Muscle layer of duodenum (tissue), 2 donors: ENCODE results near the gene LRRK2.
"Not testable (repeated sequence)": the region's sequence is repeated elsewhere in the genome, so short reads cannot be mapped to it uniquely, and the experiment has no call there.

Experiments used
- H3K27ac ChIP-seq: one replicate; pipeline ENCODE4 v1.7.0; 2013; ENCODE audit warnings: mild to moderate bottlenecking, low read length
- H3K27me3 ChIP-seq: one replicate; pipeline ENCODE4 v1.7.0; 2013; ENCODE audit warnings: low read depth, mild to moderate bottlenecking, control low read depth, low read length
- H3K36me3 ChIP-seq, 2 donors: one replicate each; pipeline ENCODE4 v1.7.0; 2013; ENCODE audit warnings: low read length in 2 of 2, control low read depth in 1 of 2, mild to moderate bottlenecking in 1 of 2; ENCODE audit not compliant: insufficient read depth in 2 of 2, control insufficient read depth in 1 of 2
- H3K4me1 ChIP-seq, 2 donors: one replicate each; pipeline ENCODE4 v1.7.0; 2013; ENCODE audit warnings: low read length in 2 of 2, mild to moderate bottlenecking in 2 of 2, control low read depth in 1 of 2, moderate library complexity in 1 of 2; ENCODE audit not compliant: insufficient read depth in 2 of 2, control insufficient read depth in 1 of 2
- H3K4me3 ChIP-seq, 2 donors: one replicate each; pipeline ENCODE4 v1.7.0; 2013; ENCODE audit warnings: low read length in 2 of 2, low read depth in 1 of 2, mild to moderate bottlenecking in 1 of 2
- H3K9me3 ChIP-seq, 2 donors: one replicate each; pipeline ENCODE4 v1.7.0; 2013; ENCODE audit warnings: low read length in 2 of 2, control low read depth in 1 of 2, mild to moderate bottlenecking in 1 of 2; ENCODE audit not compliant: control insufficient read depth in 1 of 2
- donor health status: healthy.

LRRK2 gene

DNA sequence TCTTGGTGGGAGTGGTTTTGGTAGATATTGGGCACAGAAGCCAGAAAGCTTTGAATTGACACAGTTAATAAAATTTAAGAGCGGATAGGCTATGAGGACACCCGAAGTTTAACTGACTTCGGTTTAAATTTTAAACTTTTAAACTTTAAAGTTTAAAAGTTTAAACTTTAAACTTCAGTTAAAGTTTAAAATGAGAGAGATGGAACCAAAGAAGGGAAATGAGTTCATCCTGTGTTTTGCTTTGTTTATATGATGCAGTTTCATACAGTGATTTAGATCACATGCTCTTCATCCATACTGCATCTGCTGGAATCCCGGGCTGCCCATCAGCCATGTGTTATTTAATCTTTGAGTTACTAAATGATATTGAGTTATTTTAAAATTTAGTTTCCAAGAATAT lies 27.2 kb upstream of the LRRK2 start:
- no peaks in the 10 kb centered on the region for H3K27me3 ChIP-seq
- H3K4me1 ChIP-seq, result no peaks in the 10 kb centered on the region
- H3K27ac ChIP-seq, result no peak overlapping the region
- no peaks in the 10 kb centered on the region for H3K9me3 ChIP-seq
- no peak overlapping the region for H3K4me3 ChIP-seq
- no peaks in the 10 kb centered on the region for H3K36me3 ChIP-seq

DNA sequence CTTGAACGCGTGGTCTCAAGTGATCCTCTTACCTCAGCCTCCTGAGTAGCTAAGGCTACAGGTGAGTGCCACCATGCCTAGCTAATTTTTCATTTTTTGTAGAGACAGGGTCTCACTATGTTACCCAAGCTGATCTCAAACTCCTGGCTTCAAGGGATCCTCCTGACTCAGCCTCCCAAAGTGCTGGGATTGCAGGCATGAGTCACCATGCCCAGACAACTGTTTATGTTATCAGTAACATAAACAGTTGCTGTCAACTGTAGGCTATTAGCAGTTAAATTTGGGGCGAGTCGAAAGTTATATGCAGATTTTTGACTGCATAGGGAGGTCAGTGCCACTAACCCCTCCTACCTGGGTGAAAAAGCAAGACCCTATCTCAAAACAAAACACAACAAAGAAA lies 26.2 kb upstream of the LRRK2 start:
- H3K4me3 ChIP-seq, result no peak overlapping the region
- H3K36me3 ChIP-seq, result no peaks in the 10 kb centered on the region
- no peak overlapping the region for H3K27ac ChIP-seq
- no peaks in the 10 kb centered on the region for H3K27me3 ChIP-seq
- H3K4me1 ChIP-seq, result no peaks in the 10 kb centered on the region
- no peaks in the 10 kb centered on the region for H3K9me3 ChIP-seq

DNA sequence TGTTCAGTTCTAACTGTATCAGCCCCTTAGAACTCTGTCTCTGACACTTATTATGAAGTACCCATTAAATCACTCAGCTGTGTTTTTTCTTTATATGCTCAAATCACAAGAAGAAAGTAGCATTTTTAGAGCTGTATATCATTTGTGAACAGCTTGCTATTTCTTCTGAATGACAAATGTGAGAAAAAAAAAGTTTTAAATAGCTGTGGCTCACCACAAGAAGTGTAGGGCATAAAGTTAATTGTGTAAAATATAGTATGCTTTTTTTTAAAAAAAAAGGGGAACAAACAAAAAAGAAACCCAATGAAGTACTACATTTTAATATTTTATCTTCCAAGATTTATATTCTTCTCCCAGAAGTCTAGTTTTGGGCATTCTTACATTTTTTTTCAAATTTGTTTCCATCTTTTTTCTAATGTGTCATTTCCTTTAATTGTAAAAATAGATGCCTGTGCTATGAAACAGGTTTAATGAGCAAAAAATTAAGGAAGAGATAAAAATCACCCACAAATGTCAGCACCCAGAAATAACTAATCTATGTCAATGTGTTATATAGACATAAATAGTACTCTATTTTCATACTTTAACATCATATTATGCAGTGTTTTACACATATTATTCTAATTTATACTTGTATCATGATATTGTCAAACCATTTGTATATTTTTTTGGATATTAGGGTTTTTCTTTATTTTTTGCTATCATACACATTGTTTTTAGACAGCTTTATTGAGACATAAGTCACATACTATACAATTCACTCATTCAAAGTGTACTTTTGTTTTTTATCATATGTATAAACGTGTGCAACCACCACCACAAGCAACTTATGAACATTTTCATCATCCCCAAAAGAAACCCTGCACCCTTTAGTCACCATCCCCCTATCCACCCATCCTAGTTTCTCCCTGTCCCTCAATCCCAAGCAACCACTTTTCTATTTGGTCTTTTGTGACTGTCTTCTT lies 22.4 kb upstream of the LRRK2 start:
- no peaks in the 10 kb centered on the region for H3K9me3 ChIP-seq
- H3K4me1 ChIP-seq, result no peaks in the 10 kb centered on the region
- H3K36me3 ChIP-seq, result no peaks in the 10 kb centered on the region
- H3K27me3 ChIP-seq, result no peaks in the 10 kb centered on the region
- no peak overlapping the region for H3K27ac ChIP-seq
- H3K4me3 ChIP-seq, result no peak overlapping the region

DNA sequence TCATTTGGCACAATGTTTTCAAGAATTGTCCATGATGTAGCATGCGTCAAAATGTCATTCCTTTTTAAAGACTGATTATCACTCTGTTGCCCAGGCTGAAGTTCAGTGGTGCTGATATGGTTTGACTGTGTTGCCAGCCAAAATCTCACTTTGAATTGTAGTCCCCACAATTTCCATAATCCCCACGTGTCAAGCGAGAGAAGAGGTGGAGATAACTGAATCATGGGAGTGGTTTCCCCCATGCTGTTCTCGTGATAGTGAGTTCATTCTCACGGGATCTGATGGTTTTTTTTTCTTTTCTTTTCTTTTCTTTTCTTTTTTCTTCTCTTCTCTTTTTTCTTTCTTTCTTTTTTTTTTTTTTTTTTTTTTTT lies 21.8 kb upstream of the LRRK2 start:
- Histone ChIP-seq H3K27me3 (no peaks in the 10 kb centered on the region), H3K36me3 (no peaks in the 10 kb centered on the region)

DNA sequence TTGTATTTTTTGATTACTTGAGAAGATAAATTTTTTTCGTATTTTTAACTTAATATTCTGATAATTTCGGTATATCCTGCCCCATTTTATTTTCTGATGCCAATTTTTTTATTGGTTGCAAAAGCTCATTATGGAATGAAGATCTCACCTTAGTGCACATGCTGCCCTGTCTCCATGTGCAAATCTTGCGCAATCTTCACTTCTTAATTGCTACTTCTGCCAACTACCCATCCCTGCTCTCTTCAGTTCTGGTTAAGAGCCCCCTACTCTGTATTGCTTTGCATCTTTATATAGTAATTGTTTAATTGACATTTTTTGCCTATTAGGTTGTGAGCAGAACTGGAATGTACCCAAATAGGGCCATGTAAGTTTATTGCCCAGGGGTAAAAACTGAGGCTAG lies 20.5 kb upstream of the LRRK2 start:
- Histone ChIP-seq H3K36me3 (no peaks in the 10 kb centered on the region), H3K27ac (no peak overlapping the region), H3K4me1 (no peaks in the 10 kb centered on the region), H3K27me3 (no peaks in the 10 kb centered on the region), H3K9me3 (no peaks in the 10 kb centered on the region), H3K4me3 (no peak overlapping the region)

More for the DNA sequence above, 21.8 kb upstream of the LRRK2 start:
- no peaks in the 10 kb centered on the region for H3K4me1 ChIP-seq
- no peak overlapping the region for H3K4me3 ChIP-seq
- no peak overlapping the region for H3K27ac ChIP-seq
- no peaks in the 10 kb centered on the region for H3K9me3 ChIP-seq

DNA sequence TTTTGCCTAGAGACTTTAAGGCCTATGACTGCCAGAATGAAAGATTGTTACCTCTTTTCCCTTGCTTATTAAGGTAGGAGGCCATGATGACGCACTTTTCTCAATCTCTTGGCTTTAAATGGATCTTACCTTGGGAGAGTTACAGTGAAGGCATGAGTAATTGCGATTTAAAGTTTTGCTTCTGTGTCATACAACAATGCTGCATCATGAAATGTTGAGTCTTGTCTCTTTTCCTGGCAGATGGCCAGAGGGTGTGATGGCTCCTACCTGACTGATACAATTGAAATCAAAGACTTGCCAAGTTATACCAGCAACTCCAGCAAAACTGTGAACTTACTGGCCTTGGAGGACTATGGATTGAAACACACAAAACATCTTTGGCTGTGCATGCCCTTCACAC lies 17.2 kb upstream of the LRRK2 start:
- H3K27me3 ChIP-seq, result no peaks in the 10 kb centered on the region
- no peak overlapping the region for H3K4me3 ChIP-seq
- H3K36me3 ChIP-seq, result no peaks in the 10 kb centered on the region
- no peak overlapping the region for H3K27ac ChIP-seq
- no peaks in the 10 kb centered on the region for H3K9me3 ChIP-seq
- H3K4me1 ChIP-seq, result no peaks in the 10 kb centered on the region

DNA sequence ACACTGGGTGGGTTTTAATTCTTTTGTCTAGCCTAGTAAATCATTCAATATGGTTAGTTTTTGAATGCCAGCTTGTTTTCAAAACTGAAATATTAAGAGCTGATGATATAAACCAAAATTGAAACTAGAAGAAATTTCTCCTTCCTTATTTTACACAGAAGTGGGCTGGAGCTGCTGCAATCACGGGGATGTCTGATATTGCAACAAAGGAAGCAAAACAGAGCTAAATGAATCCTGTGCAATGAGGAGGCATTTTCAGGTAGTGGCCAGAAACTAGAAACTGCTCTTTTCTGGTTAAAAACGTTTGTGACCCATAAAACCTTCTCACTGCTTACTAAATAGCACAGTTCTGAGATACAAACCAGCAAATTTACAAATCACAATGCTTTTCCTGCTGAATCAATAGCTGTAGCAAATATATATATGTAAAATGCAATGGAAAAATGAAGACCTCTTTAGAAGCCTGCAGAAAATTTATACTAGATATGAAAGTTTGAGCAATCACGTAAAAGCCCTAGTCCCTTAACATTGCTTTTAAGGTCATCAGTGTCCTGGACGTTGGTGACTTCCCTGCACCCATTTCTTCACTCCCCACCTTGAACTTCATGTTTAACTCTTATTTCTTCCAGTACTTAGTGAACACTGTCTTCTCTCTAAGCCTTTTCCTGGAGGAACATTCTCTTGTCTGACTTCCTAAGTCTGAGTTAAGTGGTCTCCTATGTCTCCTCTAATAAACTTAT lies 15.9 kb upstream of the LRRK2 start:
- Histone ChIP-seq H3K9me3 (no peaks in the 10 kb centered on the region), H3K27ac (no peak overlapping the region), H3K4me1 (no peaks in the 10 kb centered on the region), H3K27me3 (no peaks in the 10 kb centered on the region), H3K4me3 (no peak overlapping the region), H3K36me3 (no peaks in the 10 kb centered on the region)

DNA sequence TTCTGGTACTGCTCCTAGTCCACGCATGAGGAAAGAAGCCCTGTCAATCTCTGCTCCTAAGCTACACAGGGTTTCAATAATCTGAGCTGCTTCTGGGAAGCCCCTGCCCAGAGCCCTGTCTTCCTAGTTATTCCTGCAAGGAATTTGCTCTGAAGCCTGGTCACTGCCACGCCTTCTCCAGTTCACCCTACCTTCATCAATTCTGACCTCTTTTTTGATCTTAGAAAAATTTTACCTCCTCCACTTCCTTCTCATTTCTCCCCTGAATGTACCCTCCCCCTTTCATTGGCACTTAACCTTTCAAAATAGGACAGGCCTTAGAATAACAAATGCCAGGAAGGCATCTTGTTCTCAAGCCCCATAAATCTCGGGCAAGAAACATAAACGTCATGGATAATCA lies 14.9 kb upstream of the LRRK2 start:
- Histone ChIP-seq H3K9me3 (no peaks in the 10 kb centered on the region), H3K4me3 (no peak overlapping the region), H3K27me3 (no peaks in the 10 kb centered on the region), H3K27ac (no peak overlapping the region), H3K4me1 (no peaks in the 10 kb centered on the region), H3K36me3 (no peaks in the 10 kb centered on the region)

DNA sequence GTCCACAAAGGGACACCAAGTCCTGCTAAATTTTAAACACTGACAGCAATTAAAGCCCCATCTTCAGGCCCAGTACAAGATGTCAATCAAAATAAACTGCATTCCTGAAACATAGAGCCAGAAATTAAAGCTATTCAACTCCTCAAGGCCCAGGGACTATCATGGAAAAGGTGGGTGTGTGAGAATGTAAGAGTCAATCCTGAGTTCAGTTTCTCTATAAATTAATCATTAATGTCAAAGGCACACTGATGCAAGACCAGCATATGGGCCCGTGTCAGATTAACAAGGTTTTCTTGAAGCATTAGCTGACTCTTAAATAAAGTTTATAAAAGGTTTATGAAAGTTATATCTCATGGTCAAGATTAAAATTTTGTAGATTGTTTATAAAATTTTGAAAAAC lies 13.6 kb upstream of the LRRK2 start:
- H3K36me3 ChIP-seq, H3K4me3 ChIP-seq, H3K27me3 ChIP-seq, H3K9me3 ChIP-seq, H3K27ac ChIP-seq, H3K4me1 ChIP-seq: not testable (repeated sequence)

DNA sequence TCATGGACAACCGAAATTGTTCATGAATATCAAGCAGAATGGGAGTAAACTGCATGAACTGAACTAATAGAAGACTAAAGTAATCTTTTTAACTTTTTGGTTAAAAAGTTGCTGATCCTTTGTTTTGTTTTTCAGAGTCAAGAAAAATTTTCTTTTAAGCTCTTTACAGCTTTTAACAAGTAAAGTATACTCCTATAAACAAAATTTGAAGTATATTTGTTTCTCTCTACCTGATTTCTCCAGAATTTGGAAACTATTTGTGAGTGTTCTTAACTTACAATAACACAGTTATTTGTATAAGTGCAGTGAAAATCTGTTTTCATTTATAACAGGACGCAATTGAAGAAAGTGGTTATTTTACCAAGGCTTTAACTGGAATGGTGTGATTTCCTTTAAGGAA lies 12.2 kb upstream of the LRRK2 start:
- H3K9me3 ChIP-seq, result no peaks in the 10 kb centered on the region
- H3K4me1 ChIP-seq, result no peaks in the 10 kb centered on the region
- H3K36me3 ChIP-seq, result no peaks in the 10 kb centered on the region
- no peaks in the 10 kb centered on the region for H3K27me3 ChIP-seq
- H3K27ac ChIP-seq, result no peak overlapping the region
- no peak overlapping the region for H3K4me3 ChIP-seq

DNA sequence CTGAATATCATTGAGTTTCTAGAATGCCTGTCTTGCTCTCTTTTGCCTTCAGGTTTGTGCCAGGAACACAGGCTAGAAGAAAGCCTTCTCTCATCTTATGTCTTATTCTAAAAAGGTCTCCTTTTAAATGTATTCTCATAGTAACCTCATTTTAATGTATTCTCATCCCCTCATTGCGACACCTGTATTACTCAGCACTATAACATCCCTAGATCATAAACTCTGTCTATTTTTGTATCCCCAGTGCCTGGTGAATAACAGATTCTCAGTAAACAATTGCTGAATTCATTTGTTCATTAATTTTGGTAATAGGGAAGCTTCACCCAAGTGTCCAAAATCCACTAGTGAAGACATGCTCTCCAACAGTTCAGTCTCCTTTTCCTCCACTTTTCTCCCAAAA lies 8.8 kb upstream of the LRRK2 start:
- H3K27me3 ChIP-seq, result no peaks in the 10 kb centered on the region
- H3K27ac ChIP-seq, result no peak overlapping the region
- no peak overlapping the region for H3K4me3 ChIP-seq
- no peaks in the 10 kb centered on the region for H3K9me3 ChIP-seq
- H3K4me1 ChIP-seq, result no peaks in the 10 kb centered on the region
- no peaks in the 10 kb centered on the region for H3K36me3 ChIP-seq
